Epidermal melanocyte (primary cell): ENCODE data around the gene ERI2.

ENCODE experiments used
- DNase-seq: peaks from one replicate; pipeline ENCODE4 v3.0.0; 2011; ENCODE audit warnings: low spot score; ENCODE audit not compliant: insufficient read length

ERI2 gene

GRCh38 chr16:20806168-20807050 lies at the start of gene ERI2, which contains the start of gene REXO5:
Gene ERI2 (minus strand): TSS chr16:20806472. CDS start chr16:20806430, 42 bp downstream.
Gene REXO5 (plus strand): TSS chr16:20806527. CDS start chr16:20806954, 427 bp downstream.
- peak; percentile 86 for DNase-seq

GRCh38 chr16:20854963-20855362 lies 48.7 kb upstream of the ERI2 start:
- DNase-seq: no peak

DNA sequence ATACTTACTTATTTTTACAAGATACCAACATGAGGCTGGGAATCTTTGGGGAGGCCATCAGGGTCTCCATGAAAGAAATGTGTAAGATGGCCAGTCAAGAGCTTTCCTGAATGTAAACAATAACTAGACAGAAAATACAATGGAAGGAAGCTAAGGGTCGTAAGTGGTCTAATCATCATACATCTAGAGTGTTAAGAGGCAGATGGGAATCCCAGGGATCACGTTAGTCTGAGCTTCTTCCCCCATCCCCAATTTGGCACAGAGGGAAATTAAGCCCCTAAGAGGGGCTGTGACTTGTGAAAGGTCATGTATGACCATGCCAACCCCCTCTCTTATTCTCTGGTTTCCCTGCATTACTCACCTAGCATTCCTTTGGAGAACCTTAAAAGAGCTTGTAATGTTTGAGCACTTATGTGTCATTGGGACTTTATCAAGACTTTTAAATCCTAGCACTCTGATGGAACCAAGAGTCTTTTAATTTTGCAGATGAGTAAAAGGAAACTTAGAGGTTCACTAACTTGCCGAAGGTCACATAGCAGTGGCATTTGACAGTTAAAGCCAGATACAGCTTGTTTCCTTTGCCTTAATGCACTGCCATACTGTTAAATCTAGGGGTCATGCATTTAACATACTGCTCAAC lies 47.8 kb upstream of the ERI2 start:
- DNase-seq: no peak

DNA sequence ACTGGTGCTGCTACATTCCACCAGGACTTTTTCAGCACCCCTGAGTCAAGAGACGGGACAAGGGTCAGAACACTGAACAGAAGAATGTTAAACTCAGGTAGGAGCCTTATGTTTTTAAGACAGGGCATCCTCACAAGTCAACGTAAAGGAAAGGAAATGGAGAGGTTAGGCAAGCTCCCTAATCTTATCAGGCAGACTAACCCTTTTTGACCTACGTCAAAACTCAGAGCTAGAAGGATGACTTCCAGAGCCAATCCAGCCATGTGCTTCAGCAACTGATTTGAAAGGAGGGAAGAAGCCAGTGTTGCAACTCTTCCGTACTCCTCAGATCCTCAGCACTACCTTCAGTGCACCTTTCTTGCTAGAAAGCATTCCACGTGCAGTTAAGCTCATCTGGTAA lies 46.9 kb upstream of the ERI2 start:
- no peak for DNase-seq

DNA sequence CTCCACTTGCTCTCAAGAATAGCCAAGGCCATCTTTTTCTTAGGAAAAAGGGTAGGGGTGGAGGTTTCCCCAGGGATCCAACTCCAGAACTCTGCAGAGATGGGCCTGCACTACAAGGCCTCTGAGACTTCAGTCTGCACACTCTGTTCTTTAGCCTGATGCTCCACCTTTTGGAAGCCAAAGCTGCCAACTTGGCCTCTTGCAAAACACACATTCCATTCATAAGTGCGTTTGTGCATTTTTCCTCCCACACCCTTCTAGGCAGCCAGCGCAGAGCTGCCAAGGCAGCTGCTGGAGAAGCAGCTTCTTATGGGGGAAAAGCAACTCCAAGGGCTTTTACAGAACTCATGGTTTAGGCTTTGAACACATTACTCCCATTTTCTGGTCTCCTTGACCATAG lies 45.3 kb upstream of the ERI2 start:
- peak; percentile 46 for DNase-seq

DNA sequence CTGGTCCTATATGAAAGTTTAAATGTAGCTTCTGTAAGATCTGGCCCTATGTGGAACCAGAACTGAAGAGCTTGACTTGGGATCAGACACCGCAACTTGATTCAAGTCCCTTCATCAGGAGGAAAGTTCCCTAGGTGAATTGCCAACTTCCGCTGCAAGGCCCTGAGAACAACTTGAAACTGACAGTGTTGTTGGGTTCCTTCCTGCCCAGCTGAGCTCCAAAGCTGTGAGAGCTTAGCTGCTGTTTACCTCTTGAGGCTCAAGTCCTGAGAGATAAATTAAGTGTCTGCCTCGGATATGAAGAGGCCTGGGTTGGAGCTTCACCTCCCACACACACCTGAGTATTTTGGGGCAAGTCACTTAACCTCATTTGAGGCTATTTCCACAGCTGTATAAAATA lies 44.7 kb upstream of the ERI2 start:
- no peak for DNase-seq

- no peak for DNase-seq
These were observed 43.5 kb upstream of the ERI2 start for GRCh38 chr16:20849589-20850390.

GRCh38 chr16:20847550-20847949 lies 41.3 kb upstream of the ERI2 start:
- no peak for DNase-seq

- no peak for DNase-seq
These were observed 40.3 kb upstream of the ERI2 start for GRCh38 chr16:20846551-20846950.

DNA sequence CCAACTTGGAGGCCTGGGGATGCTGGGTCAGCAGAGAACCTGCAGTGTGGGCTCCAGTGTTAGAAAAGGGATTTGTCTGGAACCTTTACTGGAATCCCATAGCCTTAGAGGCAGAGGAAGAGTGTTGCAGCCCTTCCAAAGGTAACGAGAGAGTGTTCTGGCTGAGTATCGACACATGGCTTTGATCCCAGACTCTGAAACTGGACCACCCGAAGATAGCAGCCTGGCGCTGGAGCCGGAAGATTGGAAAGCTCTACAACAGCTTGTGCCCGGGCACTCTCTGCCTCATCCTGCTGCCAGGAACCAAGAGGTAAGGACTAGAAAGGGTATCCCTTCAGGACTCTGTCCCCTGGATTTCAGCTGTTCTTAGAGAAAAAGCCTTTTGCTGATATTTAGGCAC lies 39.8 kb upstream of the ERI2 start:
- no peak for DNase-seq

DNA sequence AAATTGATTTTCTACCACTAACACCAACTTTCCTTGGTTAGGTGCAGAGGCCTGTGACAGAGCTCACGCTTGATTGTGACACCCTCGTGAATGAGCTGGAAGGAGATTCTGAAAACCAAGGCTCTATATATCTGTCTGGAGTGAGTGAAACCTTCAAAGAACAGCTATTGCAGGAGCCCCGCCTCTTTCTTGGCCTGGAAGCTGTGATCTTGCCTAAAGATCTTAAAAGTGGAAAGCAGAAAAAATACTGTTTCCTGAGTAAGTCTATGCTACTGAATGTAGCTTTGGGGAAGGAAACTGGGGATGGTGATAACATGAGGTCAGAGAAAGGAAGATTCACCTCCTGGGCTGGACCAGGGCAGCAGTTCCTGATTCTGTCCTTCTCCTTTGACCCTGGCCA lies 38.3 kb upstream of the ERI2 start:
- DNase-seq: no peak

GRCh38 chr16:20844054-20844453 lies 37.8 kb upstream of the ERI2 start:
- no peak for DNase-seq

- DNase-seq: no peak
These were observed 33.2 kb upstream of the ERI2 start for GRCh38 chr16:20839504-20839903.

- no peak for DNase-seq
These were observed 32.0 kb upstream of the ERI2 start for GRCh38 chr16:20838240-20838639.

DNA sequence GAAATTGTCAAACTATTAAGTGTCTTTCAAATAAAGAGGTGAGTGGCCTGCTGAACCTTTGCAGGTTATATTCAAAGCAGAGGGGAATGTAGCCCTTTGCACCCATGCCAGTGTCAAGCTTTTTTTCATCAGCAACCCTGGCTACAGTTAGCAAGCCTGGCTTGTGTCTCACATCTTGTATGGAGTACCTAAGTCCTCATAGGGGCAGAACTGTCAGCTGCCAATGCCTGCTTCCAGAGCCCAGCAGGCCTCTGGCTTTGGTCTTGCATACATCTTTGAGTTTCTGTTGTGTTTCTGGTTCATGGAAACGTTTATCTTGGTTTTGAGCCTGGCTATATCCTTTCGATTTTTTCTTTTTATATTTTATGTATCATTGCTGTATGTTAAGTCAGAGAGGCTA lies 26.8 kb upstream of the ERI2 start:
- no peak for DNase-seq

DNA sequence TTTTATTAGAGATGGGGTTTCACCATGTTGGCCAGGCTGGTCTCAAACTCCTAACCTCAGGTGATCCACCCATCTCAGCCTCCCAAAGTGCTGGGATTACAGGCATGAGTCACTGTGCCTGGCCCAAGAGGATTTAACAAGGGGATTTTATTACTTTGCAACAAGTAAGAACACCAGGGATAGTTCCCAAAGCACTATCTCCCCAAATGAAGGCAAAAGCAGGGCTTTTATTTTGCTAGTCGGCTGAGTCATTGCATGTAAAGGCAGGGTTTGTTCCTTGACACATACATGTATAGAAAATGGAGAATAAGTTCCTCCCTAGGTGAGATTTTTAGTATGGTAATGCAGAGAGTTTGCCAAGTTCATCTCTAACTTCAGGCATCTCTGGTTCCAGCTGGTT lies 24.1 kb upstream of the ERI2 start:
- no peak for DNase-seq

DNA sequence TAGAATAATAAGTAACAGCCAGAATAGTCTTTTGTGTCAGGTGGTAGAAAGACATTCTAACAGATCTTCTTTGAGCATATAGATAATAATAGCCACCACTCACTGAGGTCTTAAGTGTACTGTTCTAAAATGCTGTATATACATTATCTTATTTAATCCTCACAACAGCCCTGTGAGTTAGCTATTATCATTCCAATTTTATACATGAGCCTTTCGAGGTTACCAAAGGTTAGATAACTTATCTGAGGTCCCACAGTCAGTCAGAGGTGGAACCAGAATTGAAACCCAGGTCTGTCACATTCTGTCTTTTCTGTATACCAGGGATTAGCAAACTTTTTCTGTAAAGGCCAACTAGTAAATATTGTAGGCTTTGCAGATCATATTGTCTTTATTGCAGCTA lies 23.3 kb upstream of the ERI2 start:
- no peak for DNase-seq

- no peak for DNase-seq
These were observed 19.8 kb upstream of the ERI2 start for GRCh38 chr16:20826039-20826566.

- DNase-seq: no peak
These were observed 16.5 kb upstream of the ERI2 start for GRCh38 chr16:20822521-20823325.

DNA sequence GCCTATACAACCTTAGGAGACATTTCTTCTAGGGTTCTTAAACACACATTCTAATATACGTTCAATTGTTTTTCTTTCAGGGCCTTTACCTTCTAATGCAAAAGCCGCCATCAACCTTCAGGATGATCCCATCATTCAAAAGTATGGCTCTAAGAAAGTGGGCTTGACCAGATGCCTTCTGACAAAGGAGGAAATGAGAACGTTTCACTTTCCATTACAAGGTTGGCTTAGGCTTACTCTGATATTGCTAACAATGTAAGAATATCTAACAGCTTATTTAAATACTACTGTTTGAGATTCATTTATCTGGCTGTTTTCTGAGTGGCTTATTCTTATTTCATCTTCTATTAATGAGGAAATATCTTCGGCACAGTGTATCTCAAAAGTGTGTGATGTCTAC lies 15.4 kb upstream of the ERI2 start:
- DNase-seq: no peak
